Hepatocyte (in vitro differentiated cells): ENCODE data around the gene CPE. TPM values are rescaled to one million over a fixed set of nuclear protein-coding genes. Genes with fewer than 3 reads are reported as not detected.

Experiments
- DNase-seq: peaks from one replicate; pipeline ENCODE4 v3.0.0-alpha.2; 2016; ENCODE audit warnings: low spot score
- H2AFZ ChIP-seq: fragments of 200-600 bp; sonication (generic); 2 replicates; pipeline ENCODE4 v1.6.0; 2016; ENCODE audit warnings: antibody characterized with exemption, mild to moderate bottlenecking
- H3K27ac ChIP-seq: fragments of 200-600 bp; sonication (generic); 2 replicates; pipeline ENCODE4 v1.5.1; 2016; ENCODE audit warnings: mild to moderate bottlenecking
- H3K27me3 ChIP-seq: fragments of 200-600 bp; sonication (generic); 2 replicates; pipeline ENCODE4 v1.6.1; 2016
- H3K36me3 ChIP-seq: fragments of 200-600 bp; sonication (generic); replicated peaks from 2 replicates; pipeline ENCODE4 v1.5.1; 2016; ENCODE audit warnings: low read depth; ENCODE audit not compliant: insufficient read depth
- H3K4me1 ChIP-seq: fragments of 200-600 bp; sonication (generic); 2 replicates; pipeline ENCODE4 v1.5.1; 2016; ENCODE audit warnings: mild to moderate bottlenecking, moderate library complexity; ENCODE audit not compliant: insufficient read depth
- H3K4me2 ChIP-seq: fragments of 200-600 bp; sonication (generic); 2 replicates; pipeline ENCODE4 v1.6.0; 2016
- H3K4me3 ChIP-seq: fragments of 200-600 bp; sonication (generic); 2 replicates; pipeline ENCODE4 v1.5.1; 2016; ENCODE audit warnings: mild to moderate bottlenecking
- H3K79me2 ChIP-seq: fragments of 200-600 bp; sonication (generic); 2 replicates; pipeline ENCODE4 v1.6.0; 2017; ENCODE audit warnings: mild to moderate bottlenecking
- H3K9me2 ChIP-seq: fragments of 200-600 bp; sonication (generic); replicated peaks from 2 replicates; pipeline ENCODE4 v1.6.0; 2017; ENCODE audit warnings: mild to moderate bottlenecking; ENCODE audit not compliant: insufficient read depth
- H3K9me3 ChIP-seq: fragments of 200-600 bp; sonication (generic); 2 replicates; pipeline ENCODE4 v1.5.1; 2016; ENCODE audit warnings: low read depth, mild to moderate bottlenecking
- H4K20me1 ChIP-seq: fragments of 200-600 bp; sonication (generic); 2 replicates; pipeline ENCODE4 v1.6.0; 2016; ENCODE audit warnings: mild to moderate bottlenecking; ENCODE audit not compliant: insufficient read depth, poor library complexity, severe bottlenecking
- CTCF ChIP-seq: fragments of 200-600 bp; sonication (generic); IDR thresholded peaks from 2 replicates; pipeline ENCODE4 v1.5.1; 2016; ENCODE audit warnings: antibody characterized with exemption, mild to moderate bottlenecking; ENCODE audit not compliant: poor library complexity
- EZH2 ChIP-seq: fragments of 200-600 bp; sonication (generic); IDR thresholded peaks from 2 replicates; pipeline ENCODE4 v1.6.1; 2016; ENCODE audit warnings: antibody characterized with exemption, mild to moderate bottlenecking, borderline replicate concordance
- EZH2phosphoT487 ChIP-seq: fragments of 200-600 bp; sonication (generic); IDR thresholded peaks from one replicate; pipeline ENCODE4 v1.6.1; 2018; ENCODE audit warnings: antibody characterized with exemption, mild to moderate bottlenecking, low read depth, moderate library complexity; ENCODE audit not compliant: unreplicated experiment, severe bottlenecking
- WGBS: methylation state at CpG from one replicate; pipeline ENCODE4 v1.1.6; 2016; ENCODE audit warnings: low lambda C conversion rate; ENCODE audit errors: missing lambda C conversion rate; 5-methylcytosine and 5-hydroxymethylcytosine counted together
- polyA plus RNA-seq: library from polyadenylated mRNA; unstranded; fragments of >200 nt; fragmentation: Nextera tagmentation; extraction: Ambion mirVana; gene quantifications from 2 replicates; pipeline ENCODE4 v1.2.1, GENCODE V29; 2016
- total RNA-seq: library from RNA; depleted of rRNA; stranded (reverse); fragments of >200 nt; gene quantifications from 2 replicates; pipeline ENCODE4 v1.2.3, GENCODE V29; 2014

The CPE gene
- total and polyA plus RNA-seq, 2 experiments from 2014 or later = 66.4 to 106 TPM

GRCh38 chr4:165367040-165367439 lies 11.8 kb upstream of the CPE start:
- Histone ChIP-seq H3K4me3 (no peak overlapping the region), H3K27ac (no peak overlapping the region), H3K27me3 (no peaks in the 10 kb centered on the region), H4K20me1 (no peaks in the 10 kb centered on the region), H3K4me1 (peaks cover 16% of the 10 kb centered on the region), H3K36me3 (no peaks in the 10 kb centered on the region), H3K4me2 (no peak overlapping the region), H2AFZ (no peak overlapping the region), H3K9me2 (no peaks in the 10 kb centered on the region), H3K79me2 (no peaks in the 10 kb centered on the region), H3K9me3 (no peaks in the 10 kb centered on the region)
- DNase-seq = no peak
- TF ChIP-seq EZH2 = no peak
- no peak for TF ChIP-seq EZH2phosphoT487
- TF ChIP-seq CTCF = no peak
- WGBS = 96% methylated on average over 4 of the region's 4 CpGs

- H3K4me3 ChIP-seq = no peak overlapping the region
- H3K79me2 ChIP-seq = no peaks in the 10 kb centered on the region
- WGBS = 100% methylated on average over 1 of the region's 1 CpG
- no peak overlapping the region for H2AFZ ChIP-seq
- H3K9me3 ChIP-seq = no peaks in the 10 kb centered on the region
- H3K27ac ChIP-seq = no peak overlapping the region
- no peaks in the 10 kb centered on the region for H4K20me1 ChIP-seq
- DNase-seq = no peak
- H3K27me3 ChIP-seq = no peaks in the 10 kb centered on the region
- no peak overlapping the region for H3K4me2 ChIP-seq
- peaks cover 16% of the 10 kb centered on the region for H3K4me1 ChIP-seq
- TF ChIP-seq EZH2phosphoT487 (no peak), EZH2 (no peak), CTCF (no peak)
- no peaks in the 10 kb centered on the region for H3K9me2 ChIP-seq
- no peaks in the 10 kb centered on the region for H3K36me3 ChIP-seq
Observed at GRCh38 chr4:165368114-165368513, 10.7 kb upstream of the CPE start.

- no peaks in the 10 kb centered on the region for H3K36me3 ChIP-seq
- H2AFZ ChIP-seq = no peak overlapping the region
- no peaks in the 10 kb centered on the region for H3K79me2 ChIP-seq
- H3K27ac ChIP-seq = no peak overlapping the region
- no peaks in the 10 kb centered on the region for H4K20me1 ChIP-seq
- no peak for TF ChIP-seq EZH2phosphoT487
- no peak for TF ChIP-seq EZH2
- no peak for TF ChIP-seq CTCF
- H3K4me2 ChIP-seq = no peak overlapping the region
- no peaks in the 10 kb centered on the region for H3K27me3 ChIP-seq
- peaks cover 16% of the 10 kb centered on the region for H3K4me1 ChIP-seq
- H3K4me3 ChIP-seq = no peak overlapping the region
- no peaks in the 10 kb centered on the region for H3K9me3 ChIP-seq
- no peaks in the 10 kb centered on the region for H3K9me2 ChIP-seq
- no peak for DNase-seq
- WGBS = 96% methylated on average over 1 of the region's 1 CpG
Observed at GRCh38 chr4:165368567-165368966, 10.2 kb upstream of the CPE start.

GRCh38 chr4:165369522-165369921 lies 9.3 kb upstream of the CPE start:
- Histone ChIP-seq H3K9me3 (no peaks in the 10 kb centered on the region), H3K79me2 (no peaks in the 10 kb centered on the region), H4K20me1 (no peaks in the 10 kb centered on the region), H3K36me3 (no peaks in the 10 kb centered on the region), H2AFZ (no peak overlapping the region), H3K4me3 (no peak overlapping the region), H3K4me1 (peaks cover 8% of the 10 kb centered on the region), H3K27me3 (no peaks in the 10 kb centered on the region), H3K27ac (peak overlapping the region; percentile 37), H3K9me2 (no peaks in the 10 kb centered on the region), H3K4me2 (no peak overlapping the region)
- 61% methylated on average over 5 of the region's 5 CpGs for WGBS
- TF ChIP-seq EZH2 (no peak), CTCF (no peak), EZH2phosphoT487 (no peak)
- peak; percentile 52 for DNase-seq
